ENCODE measurements around the gene ADIRF.

- TF ChIP-seq EZH2 (IDR thresholded peaks at IDR 0.05; ENCODE audit: borderline replicate concordance, low read length) (no peak), CTCF (conservative IDR thresholded peaks at IDR 0.05 in 1 of 2, IDR thresholded peaks at IDR 0.05 in 1 of 2; ENCODE audit: extremely low read depth in 1 of 2, insufficient read depth in 1 of 2, low read depth in 1 of 2, low read length in 2 of 2) (no peak)
Observed at GRCh38 chr10:86967481-86967941, 771 bp upstream of the ADIRF start.

All from mammary epithelial cell (primary cell).